Sigmoid colon (tissue), 4 donors: ENCODE measurements around the gene KANTR.

Experiments
- CTCF ChIP-seq, 4 experiments: fragments of 450-650 bp in 3 of 4; fragments of 200-600 bp in 1 of 4; IDR thresholded peaks; one replicate each; pipeline ENCODE4 v1.5.1; 2016 to 2019; ENCODE audit warnings: antibody characterized with exemption in 4 of 4, mild to moderate bottlenecking in 3 of 4, moderate library complexity in 2 of 4
- EP300 ChIP-seq, 4 donors: sonication (generic); formaldehyde crosslinking; IDR thresholded peaks; one replicate each; pipeline ENCODE4 v1.6.1; 2017; ENCODE audit warnings: antibody characterized with exemption in 4 of 4
- POLR2A ChIP-seq, 2 donors: fragments of 450-650 bp; IDR thresholded peaks; one replicate each; pipeline ENCODE4 v1.6.1; 2016; ENCODE audit warnings: antibody characterized with exemption in 2 of 2, mild to moderate bottlenecking in 2 of 2, moderate library complexity in 2 of 2
- POLR2AphosphoS5 ChIP-seq, 4 donors: sonication (generic); formaldehyde crosslinking; IDR thresholded peaks; one replicate each; pipeline ENCODE4 v1.6.1; 2017; ENCODE audit warnings: antibody characterized with exemption in 4 of 4

DNA sequence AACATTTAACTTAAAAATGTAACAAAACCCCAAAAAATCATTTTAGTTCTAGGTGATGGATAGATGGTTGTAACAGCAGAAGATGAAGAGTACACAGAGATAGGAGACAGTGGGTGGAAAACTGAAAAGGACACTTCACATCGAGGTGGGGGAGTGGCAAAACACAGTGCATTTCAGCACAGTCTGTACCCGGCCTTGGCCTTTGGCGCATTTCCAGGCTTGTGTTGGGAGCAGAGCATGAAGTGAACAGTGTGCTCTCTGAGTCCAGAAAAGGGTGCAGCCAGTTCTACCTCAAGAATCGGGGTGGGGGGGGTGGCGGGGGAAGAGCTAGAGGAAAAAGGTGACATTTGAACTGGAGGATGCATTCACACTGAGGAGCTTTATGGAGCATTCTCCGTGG, 7.5 kb upstream of the KANTR start:
- TF ChIP-seq CTCF (IDR thresholded peaks at IDR 0.05) (no peak), POLR2AphosphoS5 (IDR thresholded peaks at IDR 0.05) (peak in 3 of 4 donors; percentile 12 to 61 (median 51)), EP300 (IDR thresholded peaks at IDR 0.05) (peak in 2 of 4 donors; percentile 49 to 63), POLR2A (IDR thresholded peaks at IDR 0.05) (no peak)
